Measurements from ENCODE around the gene TFCP2. TPM values are rescaled to one million over a fixed set of nuclear protein-coding genes. Genes with fewer than 3 reads are reported as not detected.

The TFCP2 gene
- total RNA-seq, 1 donor from 2014 or later = 9.2 TPM

GRCh38 chr12:51067229-51067628 lies 105.7 kb downstream of the TFCP2 start:
- DNase-seq (ENCODE audit: low read depth) = no peak
- H3K4me3 ChIP-seq (ENCODE audit: low read depth, low read length) = no peak overlapping the region

GRCh38 chr12:51065530-51065929 lies 107.4 kb downstream of the TFCP2 start:
- TF ChIP-seq, protein P1, sequence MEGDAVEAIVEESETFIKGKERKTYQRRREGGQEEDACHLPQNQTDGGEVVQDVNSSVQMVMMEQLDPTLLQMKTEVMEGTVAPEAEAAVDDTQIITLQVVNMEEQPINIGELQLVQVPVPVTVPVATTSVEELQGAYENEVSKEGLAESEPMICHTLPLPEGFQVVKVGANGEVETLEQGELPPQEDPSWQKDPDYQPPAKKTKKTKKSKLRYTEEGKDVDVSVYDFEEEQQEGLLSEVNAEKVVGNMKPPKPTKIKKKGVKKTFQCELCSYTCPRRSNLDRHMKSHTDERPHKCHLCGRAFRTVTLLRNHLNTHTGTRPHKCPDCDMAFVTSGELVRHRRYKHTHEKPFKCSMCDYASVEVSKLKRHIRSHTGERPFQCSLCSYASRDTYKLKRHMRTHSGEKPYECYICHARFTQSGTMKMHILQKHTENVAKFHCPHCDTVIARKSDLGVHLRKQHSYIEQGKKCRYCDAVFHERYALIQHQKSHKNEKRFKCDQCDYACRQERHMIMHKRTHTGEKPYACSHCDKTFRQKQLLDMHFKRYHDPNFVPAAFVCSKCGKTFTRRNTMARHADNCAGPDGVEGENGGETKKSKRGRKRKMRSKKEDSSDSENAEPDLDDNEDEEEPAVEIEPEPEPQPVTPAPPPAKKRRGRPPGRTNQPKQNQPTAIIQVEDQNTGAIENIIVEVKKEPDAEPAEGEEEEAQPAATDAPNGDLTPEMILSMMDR (conservative IDR thresholded peaks at IDR 0.05; ENCODE audit: low read depth, low read length) = no peak
- no peak overlapping the region for H3K4me3 ChIP-seq (ENCODE audit: low read depth, low read length)
- DNase-seq (ENCODE audit: low read depth) = no peak

More at GRCh38 chr12:51067229-51067628, 105.7 kb downstream of the TFCP2 start:
- TF ChIP-seq, protein P1 (conservative IDR thresholded peaks at IDR 0.05; ENCODE audit: low read depth, low read length) = no peak

DNA sequence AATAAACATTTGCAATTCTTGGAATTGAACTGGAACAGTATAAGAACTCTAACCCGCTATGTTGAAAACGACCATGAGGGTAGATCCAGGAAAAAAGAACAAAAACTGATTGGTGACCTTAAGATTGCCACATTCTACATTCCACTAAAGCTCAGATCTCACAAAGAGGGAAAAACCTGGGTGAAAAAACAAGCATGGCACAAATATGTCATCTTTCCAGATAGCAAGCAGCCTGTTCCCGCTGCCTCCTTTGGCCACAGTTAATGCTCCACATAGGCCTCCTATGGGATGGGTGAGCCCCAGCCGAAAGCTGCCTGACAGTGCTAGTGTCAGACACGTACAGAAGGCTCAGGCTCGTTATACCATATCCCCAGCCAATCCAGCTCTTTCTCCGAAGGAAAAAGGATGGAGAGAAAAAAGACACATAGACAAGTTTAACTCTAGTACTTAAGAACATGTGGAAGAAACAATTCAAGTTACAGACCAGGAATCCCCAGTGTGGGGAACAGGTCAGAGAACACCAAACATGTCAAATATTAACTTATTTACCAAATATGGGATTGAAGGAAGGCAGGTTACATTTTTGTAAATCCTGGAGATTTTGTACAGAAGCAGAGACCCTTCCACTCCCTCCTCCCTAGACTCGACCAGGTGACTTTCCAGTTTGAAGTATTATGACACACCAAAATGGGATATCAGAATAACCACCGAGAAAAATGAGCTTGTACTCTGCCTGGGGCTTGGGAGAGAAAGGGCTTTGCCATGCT lies 110.1 kb downstream of the TFCP2 start:
- TF ChIP-seq, protein P1 (conservative IDR thresholded peaks at IDR 0.05; ENCODE audit: low read depth, low read length) = no peak
- H3K4me3 ChIP-seq (ENCODE audit: low read depth, low read length) = no peak overlapping the region
- no peak for DNase-seq (ENCODE audit: low read depth)

DNA sequence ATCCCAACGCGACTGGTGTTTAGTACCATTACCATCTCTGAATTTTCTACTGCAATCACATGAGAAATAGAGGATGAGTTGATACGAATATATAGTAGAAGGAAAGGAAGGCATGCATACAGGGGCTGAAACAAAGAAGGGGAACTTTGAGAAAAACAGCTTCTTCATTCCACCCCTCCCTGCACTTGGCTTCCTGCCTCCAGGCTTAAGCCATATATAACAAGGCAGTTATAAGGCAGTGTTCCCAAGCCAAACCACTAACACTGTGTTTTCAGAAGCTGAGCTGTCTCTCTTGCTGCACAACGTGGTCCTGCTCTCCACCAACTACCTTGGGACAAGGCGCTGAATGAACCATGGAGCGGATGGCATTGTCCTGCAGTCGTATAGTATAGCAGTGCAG lies 113.8 kb downstream of the TFCP2 start:
- no peak overlapping the region for H3K4me3 ChIP-seq (ENCODE audit: low read depth, low read length)
- TF ChIP-seq, protein P1 (conservative IDR thresholded peaks at IDR 0.05; ENCODE audit: low read depth, low read length) = no peak
- DNase-seq (ENCODE audit: low read depth) = no peak

DNA sequence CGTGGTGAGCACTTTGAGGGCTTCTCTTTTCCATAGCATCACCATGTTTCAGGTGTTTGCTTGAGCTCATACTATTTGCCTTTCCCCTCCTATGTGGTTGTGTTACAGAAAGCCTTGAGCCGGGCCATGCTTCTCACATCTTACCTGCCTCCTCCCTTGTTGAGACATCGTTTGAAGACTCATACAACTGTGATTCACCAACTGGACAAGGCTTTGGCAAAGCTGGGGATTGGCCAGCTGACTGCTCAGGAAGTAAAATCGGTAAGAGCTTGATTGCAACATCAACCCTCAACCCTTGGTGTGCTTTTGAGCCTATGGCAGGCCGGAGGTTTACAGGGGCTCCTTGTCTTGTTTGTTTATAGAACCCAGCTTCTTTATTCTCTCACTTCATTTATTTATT lies 116.7 kb downstream of the TFCP2 start:
- no peak for DNase-seq (ENCODE audit: low read depth)
- no peak overlapping the region for H3K4me3 ChIP-seq (ENCODE audit: low read depth, low read length)
- TF ChIP-seq, protein P1 (conservative IDR thresholded peaks at IDR 0.05; ENCODE audit: low read depth, low read length) = no peak

DNA sequence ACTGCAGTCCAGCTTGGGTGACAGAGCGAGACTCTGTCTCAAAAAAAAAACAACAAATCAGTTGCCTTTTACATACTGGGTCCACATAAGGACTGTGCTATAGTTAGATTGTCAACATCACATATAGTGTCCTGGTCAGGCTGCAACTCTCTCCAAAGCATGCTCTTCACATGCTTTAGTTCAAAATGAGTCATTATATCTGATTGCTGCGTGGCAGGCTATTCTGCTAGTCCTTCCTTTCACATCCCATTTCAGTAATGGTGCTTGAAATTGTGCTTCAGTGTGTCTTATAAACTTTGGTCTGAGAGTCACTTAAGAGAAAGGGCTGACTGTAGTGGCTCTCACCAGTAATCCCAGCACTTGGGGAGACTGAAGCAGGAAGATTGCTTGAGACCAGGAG lies 117.9 kb downstream of the TFCP2 start:
- no peak overlapping the region for H3K4me3 ChIP-seq (ENCODE audit: low read depth, low read length)
- TF ChIP-seq, protein P1 (conservative IDR thresholded peaks at IDR 0.05; ENCODE audit: low read depth, low read length) = no peak
- no peak for DNase-seq (ENCODE audit: low read depth)

DNA sequence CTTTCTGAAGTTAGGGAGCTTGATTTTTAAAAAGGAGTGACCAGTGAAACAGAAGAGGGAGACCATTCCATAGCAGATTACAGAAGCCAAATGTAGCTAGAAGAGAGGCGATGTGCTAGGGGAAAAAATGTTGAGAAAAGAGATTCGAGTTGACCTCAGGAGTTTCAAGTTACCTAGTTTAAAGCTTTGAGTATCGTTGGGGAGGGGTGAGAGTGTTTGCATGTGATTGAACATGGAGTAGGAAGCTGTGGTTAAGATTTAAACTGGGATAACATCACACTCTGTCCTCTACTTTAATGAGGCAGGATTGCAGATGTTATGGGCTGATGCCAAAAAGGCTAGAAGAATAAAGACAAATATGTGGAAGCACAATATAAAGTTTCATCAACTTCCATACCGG lies 121.1 kb downstream of the TFCP2 start:
- no peak for DNase-seq (ENCODE audit: low read depth)
- no peak overlapping the region for H3K4me3 ChIP-seq (ENCODE audit: low read depth, low read length)
- TF ChIP-seq, protein P1 (conservative IDR thresholded peaks at IDR 0.05; ENCODE audit: low read depth, low read length) = no peak
